Gastroesophageal sphincter (tissue), 3 donors: ENCODE measurements around the gene TCF7L1.

ENCODE experiments used
- POLR2A ChIP-seq, 2 donors: fragments of 450-650 bp; IDR thresholded peaks; one replicate each; pipeline ENCODE4 v1.6.1; 2017; ENCODE audit warnings: antibody characterized with exemption in 2 of 2, mild to moderate bottlenecking in 2 of 2, moderate library complexity in 1 of 2
- TF ChIP-seq, protein P1 (sequence below), 4 experiments: fragments of 200-600 bp in 2 of 4; fragments of 450-650 bp in 2 of 4; sonication (generic) in 1 of 4; IDR thresholded peaks; one replicate each; pipeline ENCODE4 v1.5.1; 2017 to 2019; ENCODE audit warnings: antibody characterized with exemption in 4 of 4, mild to moderate bottlenecking in 2 of 4, moderate library complexity in 2 of 4

DNA sequence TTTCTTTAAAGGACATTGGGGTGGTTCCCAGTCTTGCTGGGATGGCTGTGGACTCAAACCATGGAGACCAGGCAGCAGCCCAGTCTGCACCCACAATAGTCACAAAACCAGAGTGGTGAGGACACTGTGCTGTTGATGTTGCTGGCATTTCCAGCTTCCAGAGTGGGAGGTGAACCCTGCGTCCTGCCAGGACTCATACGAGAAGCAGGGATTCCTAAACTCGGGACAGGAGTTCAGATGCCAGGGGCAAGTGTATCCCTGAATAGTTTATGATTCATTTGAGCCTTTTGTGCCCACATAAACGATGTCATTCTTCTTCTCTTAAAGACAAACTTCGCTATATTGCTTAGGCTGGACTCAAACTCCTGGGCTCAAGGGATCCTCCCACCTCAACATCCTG is 62.8 kb downstream of the TCF7L1 start:
- TF ChIP-seq, protein P1, sequence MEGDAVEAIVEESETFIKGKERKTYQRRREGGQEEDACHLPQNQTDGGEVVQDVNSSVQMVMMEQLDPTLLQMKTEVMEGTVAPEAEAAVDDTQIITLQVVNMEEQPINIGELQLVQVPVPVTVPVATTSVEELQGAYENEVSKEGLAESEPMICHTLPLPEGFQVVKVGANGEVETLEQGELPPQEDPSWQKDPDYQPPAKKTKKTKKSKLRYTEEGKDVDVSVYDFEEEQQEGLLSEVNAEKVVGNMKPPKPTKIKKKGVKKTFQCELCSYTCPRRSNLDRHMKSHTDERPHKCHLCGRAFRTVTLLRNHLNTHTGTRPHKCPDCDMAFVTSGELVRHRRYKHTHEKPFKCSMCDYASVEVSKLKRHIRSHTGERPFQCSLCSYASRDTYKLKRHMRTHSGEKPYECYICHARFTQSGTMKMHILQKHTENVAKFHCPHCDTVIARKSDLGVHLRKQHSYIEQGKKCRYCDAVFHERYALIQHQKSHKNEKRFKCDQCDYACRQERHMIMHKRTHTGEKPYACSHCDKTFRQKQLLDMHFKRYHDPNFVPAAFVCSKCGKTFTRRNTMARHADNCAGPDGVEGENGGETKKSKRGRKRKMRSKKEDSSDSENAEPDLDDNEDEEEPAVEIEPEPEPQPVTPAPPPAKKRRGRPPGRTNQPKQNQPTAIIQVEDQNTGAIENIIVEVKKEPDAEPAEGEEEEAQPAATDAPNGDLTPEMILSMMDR (IDR thresholded peaks at IDR 0.05) = no peak
- TF ChIP-seq POLR2A (IDR thresholded peaks at IDR 0.05) = no peak
